H9 (cell line): ENCODE data around the gene RUNDC3A. TPM values are rescaled to one million over a fixed set of nuclear protein-coding genes. Genes with fewer than 3 reads are reported as not detected.
A peak's percentile ranks its signal among the peaks of the same experiment; 100 is the strongest.
"Not testable (repeated sequence)": the region's sequence is repeated elsewhere in the genome, so short reads cannot be mapped to it uniquely, and the experiment has no call there.

Source experiments
- DNase-seq: peaks from one replicate; pipeline ENCODE4 v3.0.0-alpha.2; 2017
- H2AFZ ChIP-seq: one replicate; pipeline ENCODE4 v1.6.1; 2013; ENCODE audit warnings: mild to moderate bottlenecking, low read length, control low read depth, moderate library complexity
- H2AK5ac ChIP-seq: 2 replicates; pipeline ENCODE4 v1.6.1; 2013; ENCODE audit warnings: low read length, control low read depth, mixed read lengths; ENCODE audit not compliant: insufficient read length
- H2BK120ac ChIP-seq: one replicate; pipeline ENCODE4 v1.6.1; 2013; ENCODE audit warnings: low read depth, mild to moderate bottlenecking, low read length, control low read depth, inconsistent platforms; ENCODE audit not compliant: poor library complexity, severe bottlenecking
- H2BK12ac ChIP-seq: 2 replicates; pipeline ENCODE4 v1.6.1; 2013; ENCODE audit warnings: low read length, control low read depth, mixed read lengths, low read depth; ENCODE audit not compliant: insufficient read length
- H2BK15ac ChIP-seq: 2 replicates; pipeline ENCODE4 v1.6.1; 2013; ENCODE audit warnings: low read depth, low read length, control low read depth
- H2BK20ac ChIP-seq: one replicate; pipeline ENCODE4 v1.6.1; 2013; ENCODE audit warnings: low read depth, mild to moderate bottlenecking, low read length, control low read depth, inconsistent platforms; ENCODE audit not compliant: poor library complexity, severe bottlenecking
- H2BK5ac ChIP-seq: 2 replicates; pipeline ENCODE4 v1.6.1; 2013; ENCODE audit warnings: low read length, control low read depth, mixed read lengths; ENCODE audit not compliant: insufficient read length
- H3K14ac ChIP-seq: 2 replicates; pipeline ENCODE4 v1.6.1; 2013; ENCODE audit warnings: low read length, control low read depth; ENCODE audit not compliant: insufficient read depth
- H3K18ac ChIP-seq: 2 replicates; pipeline ENCODE4 v1.6.1; 2013; ENCODE audit warnings: low read depth, mild to moderate bottlenecking, mixed read lengths, low read length, control low read depth; ENCODE audit not compliant: insufficient read length
- H3K23ac ChIP-seq: 2 replicates; pipeline ENCODE4 v1.6.1; 2013; ENCODE audit warnings: low read length, control low read depth, mixed read lengths, low read depth; ENCODE audit not compliant: insufficient read length
- H3K23me2 ChIP-seq: 2 replicates; pipeline ENCODE4 v1.6.1; 2013; ENCODE audit warnings: low read depth, mild to moderate bottlenecking, mixed read lengths, low read length, control low read depth; ENCODE audit not compliant: insufficient read length, poor library complexity, severe bottlenecking
- H3K27ac ChIP-seq: 2 replicates; pipeline ENCODE4 v1.5.1; 2013; ENCODE audit warnings: low read length, control low read depth, mixed read lengths, low read depth; ENCODE audit not compliant: insufficient read length
- H3K27me3 ChIP-seq: 2 replicates; pipeline ENCODE4 v1.6.1; 2013; ENCODE audit warnings: low read length, control low read depth, inconsistent platforms; ENCODE audit not compliant: insufficient read depth
- H3K4ac ChIP-seq: 2 replicates; pipeline ENCODE4 v1.6.1; 2013; ENCODE audit warnings: low read depth, mild to moderate bottlenecking, control low read depth, inconsistent platforms, low read length, moderate library complexity
- H3K4me1 ChIP-seq: 2 replicates; pipeline ENCODE4 v1.6.1; 2013; ENCODE audit warnings: low read length, control low read depth, inconsistent platforms; ENCODE audit not compliant: insufficient read depth
- H3K4me2 ChIP-seq: 2 replicates; pipeline ENCODE4 v1.6.1; 2013; ENCODE audit warnings: low read length, control low read depth, mixed read lengths; ENCODE audit not compliant: insufficient read length, insufficient read depth
- H3K56ac ChIP-seq: 2 replicates; pipeline ENCODE4 v1.6.1; 2013; ENCODE audit warnings: low read depth, mild to moderate bottlenecking, mixed read lengths, low read length, control low read depth; ENCODE audit not compliant: insufficient read length
- H3K79me1 ChIP-seq: 2 replicates; pipeline ENCODE4 v1.6.1; 2013; ENCODE audit warnings: low read depth, mild to moderate bottlenecking, moderate library complexity, low read length, control low read depth, inconsistent platforms; ENCODE audit not compliant: insufficient read depth, poor library complexity, severe bottlenecking
- H3K79me2 ChIP-seq: 2 replicates; pipeline ENCODE4 v1.6.1; 2013; ENCODE audit warnings: low read length, control low read depth, inconsistent platforms; ENCODE audit not compliant: insufficient read depth
- H3K9ac ChIP-seq: 2 replicates; pipeline ENCODE4 v1.6.1; 2013; ENCODE audit warnings: low read length, control low read depth, mixed read lengths; ENCODE audit not compliant: insufficient read length; ENCODE audit errors: extremely low read depth
- H3K9me3 ChIP-seq: one replicate; pipeline ENCODE4 v1.6.1; 2013; ENCODE audit warnings: low read depth, low read length, inconsistent platforms; ENCODE audit not compliant: control insufficient read depth
- H3T11ph ChIP-seq: one replicate; pipeline ENCODE4 v1.6.1; 2013; ENCODE audit warnings: mild to moderate bottlenecking, low read length, control low read depth, inconsistent platforms
- H4K20me1 ChIP-seq: one replicate; pipeline ENCODE4 v1.6.1; 2013; ENCODE audit not compliant: control insufficient read depth, insufficient read length, insufficient read depth
- H4K5ac ChIP-seq: 2 replicates; pipeline ENCODE4 v1.6.1; 2013; ENCODE audit warnings: low read depth, mild to moderate bottlenecking, mixed read lengths, low read length, control low read depth; ENCODE audit not compliant: insufficient read length
- H4K8ac ChIP-seq: replicated peaks from 2 replicates; pipeline ENCODE4 v1.6.1; 2013; ENCODE audit warnings: low read length, control low read depth, mixed read lengths, low read depth; ENCODE audit not compliant: insufficient read length
- H4K91ac ChIP-seq: 2 replicates; pipeline ENCODE4 v1.6.1; 2013; ENCODE audit warnings: low read depth, mild to moderate bottlenecking, moderate library complexity, mixed read lengths, low read length, control low read depth; ENCODE audit not compliant: insufficient read length
- H3K27ac Mint-ChIP-seq, 3 experiments: 2 replicates in 2 of 3; 3 replicates in 1 of 3; pipeline ENCODE4 v1.8.0; 2020 to 2021; ENCODE audit warnings: mixed read lengths in 3 of 3, mild to moderate bottlenecking in 1 of 3, moderate library complexity in 1 of 3
- H3K27me3 Mint-ChIP-seq: 2 replicates; pipeline ENCODE4 v1.8.0; 2021; ENCODE audit warnings: low read depth, mild to moderate bottlenecking, moderate library complexity, mixed read lengths
- H3K36me3 Mint-ChIP-seq, 3 experiments: 2 replicates in 2 of 3; 3 replicates in 1 of 3; pipeline ENCODE4 v1.8.0; 2020 to 2021; ENCODE audit warnings: low read depth in 3 of 3, mixed read lengths in 3 of 3; ENCODE audit not compliant: insufficient read depth in 1 of 3
- H3K4me1 Mint-ChIP-seq, 2 experiments: 2 replicates each; pipeline ENCODE4 v1.8.0; 2020; ENCODE audit warnings: mixed read lengths in 2 of 2
- H3K4me3 Mint-ChIP-seq, 2 experiments: 2 replicates in 1 of 2; 3 replicates in 1 of 2; pipeline ENCODE4 v1.8.0; 2020 to 2021; ENCODE audit warnings: mild to moderate bottlenecking in 2 of 2, mixed read lengths in 2 of 2, moderate library complexity in 1 of 2
- H3K9me3 Mint-ChIP-seq, 2 experiments: 2 replicates in 1 of 2; 3 replicates in 1 of 2; pipeline ENCODE4 v1.8.0; 2020; ENCODE audit warnings: mild to moderate bottlenecking in 2 of 2, mixed read lengths in 2 of 2, moderate library complexity in 1 of 2
- WGBS: extraction: QIAGEN DNeasy Blood & Tissue Kit; methylation state at CpG from one replicate; pipeline ENCODE4 v1.1.7; 2013; ENCODE audit warnings: missing lambda C conversion rate, low lambda C conversion rate, mixed read lengths; ENCODE audit not compliant: insufficient read length; ENCODE audit errors: extremely low coverage; 5-methylcytosine and 5-hydroxymethylcytosine counted together
- total RNA-seq: library from RNA; stranded (reverse); gene quantifications from 2 replicates; pipeline ENCODE4 v1.2.1, GENCODE V29; 2021
- TF ChIP-seq, protein P1 (sequence below): fragments of 200-600 bp; sonication (generic); conservative IDR thresholded peaks from 3 replicates; pipeline ENCODE4 v1.8.0; 2021; ENCODE audit warnings: antibody characterized with exemption, mild to moderate bottlenecking

The RUNDC3A gene
- total RNA-seq, 1 experiment from 2014 or later, result 3.8 TPM

DNA sequence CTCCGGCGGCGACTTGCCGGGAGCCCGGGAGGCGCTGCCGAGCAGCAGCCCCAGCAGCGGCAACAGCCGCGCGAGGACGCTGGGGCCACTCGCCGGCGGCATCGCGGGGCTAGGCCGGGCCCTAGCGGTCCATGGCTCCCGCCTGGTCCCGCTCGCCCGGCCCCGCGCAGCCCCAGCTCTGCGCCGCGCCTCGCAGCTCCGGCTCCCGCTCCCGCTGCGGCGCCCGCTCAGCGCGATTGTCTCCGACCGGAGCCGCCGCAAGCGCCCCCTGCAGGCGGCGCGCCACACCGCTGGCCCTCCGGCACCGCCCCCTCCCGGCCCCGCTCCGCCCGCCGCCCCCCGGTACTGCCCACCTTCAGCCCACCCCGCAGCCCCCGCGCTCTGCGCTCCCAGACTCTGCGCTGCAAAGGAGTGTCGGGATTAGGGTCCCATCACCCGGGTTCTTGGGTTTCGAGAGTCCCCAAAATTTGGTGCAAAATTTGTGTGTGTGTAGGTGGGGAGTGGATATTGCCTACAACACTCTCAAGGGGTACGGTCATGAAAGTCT lies 55.3 kb downstream of the RUNDC3A start, which contains the start of gene FAM171A2:
Gene FAM171A2 (minus strand): TSS at position 241 of the 547 bp plus-strand sequence. CDS start 139 bp downstream, at position 102.
- Histone ChIP-seq H2BK12ac (no peak within 1 kb of the TSS), H2BK120ac (no peak within 1 kb of the TSS), H2BK20ac (no peak within 1 kb of the TSS), H4K20me1 (no peaks in the 10 kb centered on the region), H2BK5ac (no peak within 1 kb of the TSS), H3K18ac (no peak within 1 kb of the TSS), H4K5ac (no peak within 1 kb of the TSS), H3K27me3 (no peaks in the 10 kb centered on the region; the same call in 1 of the 2 replicates), H3K23ac (no peak within 1 kb of the TSS), H3K4ac (no peak within 1 kb of the TSS), H3K27ac (no peak within 1 kb of the TSS), H2BK15ac (no peak within 1 kb of the TSS), H3K9me3 (no peaks in the 10 kb centered on the region), H3K23me2 (peaks cover 13% of the 10 kb centered on the region), H2AK5ac (no peak within 1 kb of the TSS), H3K14ac (no peak within 1 kb of the TSS), H4K8ac (no peak within 1 kb of the TSS), H2AFZ (peak within 1 kb of the TSS; percentile 92), H3K56ac (no peak within 1 kb of the TSS), H3K79me1 (no peaks in the 10 kb centered on the region), H4K91ac (no peak within 1 kb of the TSS), H3K4me2 (peak within 1 kb of the TSS; percentile 62), H3K9ac (no peak within 1 kb of the TSS), H3K79me2 (no peaks in the 10 kb centered on the region), H3K4me1 (peaks cover 14% of the 10 kb centered on the region), H3T11ph (no peak within 1 kb of the TSS)
- peak within 1 kb of the TSS in 1 of 3 experiments; percentile 75; a peak in 1 of 7 replicates for H3K27ac Mint-ChIP-seq
- H3K4me1 Mint-ChIP-seq, result peaks cover 22 to 33% of the 10 kb centered on the region in 2 experiments
- WGBS, result no CpG with 5 or more reads among the region's 63 CpGs
- peak within 1 kb of the TSS; percentile 75 to 90 for H3K4me3 Mint-ChIP-seq
- H3K27me3 Mint-ChIP-seq, result peaks cover 35% of the 10 kb centered on the region
- peak; percentile 86 for DNase-seq
- TF ChIP-seq, protein P1, sequence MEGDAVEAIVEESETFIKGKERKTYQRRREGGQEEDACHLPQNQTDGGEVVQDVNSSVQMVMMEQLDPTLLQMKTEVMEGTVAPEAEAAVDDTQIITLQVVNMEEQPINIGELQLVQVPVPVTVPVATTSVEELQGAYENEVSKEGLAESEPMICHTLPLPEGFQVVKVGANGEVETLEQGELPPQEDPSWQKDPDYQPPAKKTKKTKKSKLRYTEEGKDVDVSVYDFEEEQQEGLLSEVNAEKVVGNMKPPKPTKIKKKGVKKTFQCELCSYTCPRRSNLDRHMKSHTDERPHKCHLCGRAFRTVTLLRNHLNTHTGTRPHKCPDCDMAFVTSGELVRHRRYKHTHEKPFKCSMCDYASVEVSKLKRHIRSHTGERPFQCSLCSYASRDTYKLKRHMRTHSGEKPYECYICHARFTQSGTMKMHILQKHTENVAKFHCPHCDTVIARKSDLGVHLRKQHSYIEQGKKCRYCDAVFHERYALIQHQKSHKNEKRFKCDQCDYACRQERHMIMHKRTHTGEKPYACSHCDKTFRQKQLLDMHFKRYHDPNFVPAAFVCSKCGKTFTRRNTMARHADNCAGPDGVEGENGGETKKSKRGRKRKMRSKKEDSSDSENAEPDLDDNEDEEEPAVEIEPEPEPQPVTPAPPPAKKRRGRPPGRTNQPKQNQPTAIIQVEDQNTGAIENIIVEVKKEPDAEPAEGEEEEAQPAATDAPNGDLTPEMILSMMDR, result peak; percentile 77
- H3K36me3 Mint-ChIP-seq, result peaks cover 0 to 13% (median 7%) of the 10 kb centered on the region in 3 experiments; a peak in 5 of 7 replicates
- no peaks in the 10 kb centered on the region; a peak in 1 of 5 replicates for H3K9me3 Mint-ChIP-seq

DNA sequence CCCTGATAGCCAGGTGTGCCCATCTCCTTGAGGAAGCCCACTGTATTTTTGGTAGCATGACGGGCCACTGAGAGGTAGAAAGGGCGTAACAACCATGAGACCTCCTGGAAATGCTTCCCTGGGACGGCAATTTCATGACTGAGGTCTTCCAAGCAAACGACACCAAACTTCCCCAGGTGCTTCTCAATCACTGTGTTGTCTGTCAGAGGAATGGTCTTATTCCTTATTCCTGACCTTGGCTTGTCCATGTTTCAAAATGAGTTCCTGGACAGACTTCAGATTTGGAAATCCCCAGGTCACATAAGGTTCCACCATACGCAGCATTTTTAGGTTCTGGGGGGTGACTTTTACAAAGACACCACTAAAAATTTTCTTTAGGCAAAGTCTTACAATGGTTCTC lies 56.6 kb downstream of the RUNDC3A start:
- DNase-seq, H3K4me2 ChIP-seq: not testable (repeated sequence)
- WGBS, result no CpG with 5 or more reads among the region's 5 CpGs

More for the DNA sequence above, 56.6 kb downstream of the RUNDC3A start:
- H3K4ac ChIP-seq, H2BK20ac ChIP-seq, H3K56ac ChIP-seq, H3K27ac ChIP-seq, H3K79me1 ChIP-seq, H3K9ac ChIP-seq, H2BK15ac ChIP-seq, H3K9me3 ChIP-seq, H3K36me3 Mint-ChIP-seq, H2BK12ac ChIP-seq, H3T11ph ChIP-seq, H2AFZ ChIP-seq, H2BK5ac ChIP-seq, H3K23ac ChIP-seq, H4K8ac ChIP-seq, H3K79me2 ChIP-seq, H3K18ac ChIP-seq, H2AK5ac ChIP-seq, H4K5ac ChIP-seq, H3K27me3 ChIP-seq, H3K14ac ChIP-seq, H4K20me1 ChIP-seq, H3K9me3 Mint-ChIP-seq, H4K91ac ChIP-seq, H3K27ac Mint-ChIP-seq, H2BK120ac ChIP-seq: not testable (repeated sequence)
- Mint-ChIP-seq H3K4me1 (peaks cover 28 to 34% of the 10 kb centered on the region in 2 experiments), H3K27me3 (peaks cover 35% of the 10 kb centered on the region), H3K4me3 (peak overlapping the region in 1 of 2 experiments; percentile 59; a peak in 3 of 5 replicates)
- peaks cover 14% of the 10 kb centered on the region for H3K4me1 ChIP-seq
- peaks cover 13% of the 10 kb centered on the region for H3K23me2 ChIP-seq
